GM13977 (cell line): ENCODE data around the gene PRAC2.

Source experiments
- DNase-seq: peaks from one replicate; pipeline ENCODE4 v3.0.0; 2012; ENCODE audit warnings: low spot score
- in situ Hi-C: fragments of 300-500 bp; cut with MboI; formaldehyde crosslinking; loops from one replicate; pipeline ENCODE4 v1.12.0; 2022; ENCODE audit warnings: low sequenced_read_pairs, low pct_unique_long_range_greater_than_20kb, mixed read lengths, inconsistent platforms; ENCODE audit not compliant: unreplicated experiment
- TF ChIP-seq, protein P1 (sequence below): IDR thresholded peaks from 2 replicates; pipeline ENCODE4 v1.5.1; 2012; ENCODE audit warnings: mild to moderate bottlenecking, control low read depth; ENCODE audit not compliant: insufficient read depth; ENCODE audit errors: extremely low read depth, missing control alignments

The PRAC2 gene

DNA sequence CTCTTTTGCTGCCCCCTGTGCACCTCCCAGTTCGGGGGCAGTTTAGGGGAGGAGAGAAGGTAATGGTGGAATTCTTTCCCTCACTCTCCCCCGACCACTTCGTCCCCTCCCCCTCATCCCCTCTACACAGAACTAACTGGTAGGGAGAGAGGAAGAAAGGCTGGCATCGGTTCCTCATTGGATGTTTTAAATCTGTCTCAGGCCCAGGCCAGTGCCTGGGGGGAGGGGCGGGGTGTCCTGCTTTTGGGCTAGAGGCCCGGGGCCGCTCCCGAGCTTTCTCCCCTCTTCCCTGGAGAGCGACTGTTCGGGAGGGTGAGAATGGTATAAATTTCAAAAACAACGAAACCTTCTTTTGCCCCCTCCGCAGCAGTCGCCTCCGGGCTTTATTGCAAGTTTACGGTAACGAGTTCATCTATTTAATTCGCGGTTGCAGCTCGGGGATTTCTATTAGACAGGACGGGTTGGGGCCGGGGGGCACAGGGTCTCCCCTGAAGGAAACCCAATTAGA is at the start of gene PRAC2:
Gene PRAC2, plus strand, starts transcription at position 271 of the 508 bp plus-strand sequence. CDS start 1,226 bp downstream, outside the sequence.
- TF ChIP-seq, protein P1, sequence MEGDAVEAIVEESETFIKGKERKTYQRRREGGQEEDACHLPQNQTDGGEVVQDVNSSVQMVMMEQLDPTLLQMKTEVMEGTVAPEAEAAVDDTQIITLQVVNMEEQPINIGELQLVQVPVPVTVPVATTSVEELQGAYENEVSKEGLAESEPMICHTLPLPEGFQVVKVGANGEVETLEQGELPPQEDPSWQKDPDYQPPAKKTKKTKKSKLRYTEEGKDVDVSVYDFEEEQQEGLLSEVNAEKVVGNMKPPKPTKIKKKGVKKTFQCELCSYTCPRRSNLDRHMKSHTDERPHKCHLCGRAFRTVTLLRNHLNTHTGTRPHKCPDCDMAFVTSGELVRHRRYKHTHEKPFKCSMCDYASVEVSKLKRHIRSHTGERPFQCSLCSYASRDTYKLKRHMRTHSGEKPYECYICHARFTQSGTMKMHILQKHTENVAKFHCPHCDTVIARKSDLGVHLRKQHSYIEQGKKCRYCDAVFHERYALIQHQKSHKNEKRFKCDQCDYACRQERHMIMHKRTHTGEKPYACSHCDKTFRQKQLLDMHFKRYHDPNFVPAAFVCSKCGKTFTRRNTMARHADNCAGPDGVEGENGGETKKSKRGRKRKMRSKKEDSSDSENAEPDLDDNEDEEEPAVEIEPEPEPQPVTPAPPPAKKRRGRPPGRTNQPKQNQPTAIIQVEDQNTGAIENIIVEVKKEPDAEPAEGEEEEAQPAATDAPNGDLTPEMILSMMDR, result no peak
- in situ Hi-C loops, result loop anchor here (10.0 kb wide), 1 partner anchor 108 kb away; the partner anchor contains the start of genes HOXB7 and HOXB8
- no peak for DNase-seq

- DNase-seq, result no peak
- in situ Hi-C loops, result loop anchor here (25.0 kb wide), 1 partner anchor 210 kb away; the partner anchor contains the start of gene ATP5MC1
- TF ChIP-seq, protein P1, result no peak
Observed at GRCh38 chr17:48676963-48677558, 45.9 kb upstream of the PRAC2 start.

GRCh38 chr17:48678141-48678971 is 44.6 kb upstream of the PRAC2 start:
- in situ Hi-C loops, result loop anchor here (25.0 kb wide), 1 partner anchor 209 kb away; the partner anchor contains the start of gene ATP5MC1
- peak; percentile 86 for DNase-seq
- TF ChIP-seq, protein P1, result peak; percentile 96

DNA sequence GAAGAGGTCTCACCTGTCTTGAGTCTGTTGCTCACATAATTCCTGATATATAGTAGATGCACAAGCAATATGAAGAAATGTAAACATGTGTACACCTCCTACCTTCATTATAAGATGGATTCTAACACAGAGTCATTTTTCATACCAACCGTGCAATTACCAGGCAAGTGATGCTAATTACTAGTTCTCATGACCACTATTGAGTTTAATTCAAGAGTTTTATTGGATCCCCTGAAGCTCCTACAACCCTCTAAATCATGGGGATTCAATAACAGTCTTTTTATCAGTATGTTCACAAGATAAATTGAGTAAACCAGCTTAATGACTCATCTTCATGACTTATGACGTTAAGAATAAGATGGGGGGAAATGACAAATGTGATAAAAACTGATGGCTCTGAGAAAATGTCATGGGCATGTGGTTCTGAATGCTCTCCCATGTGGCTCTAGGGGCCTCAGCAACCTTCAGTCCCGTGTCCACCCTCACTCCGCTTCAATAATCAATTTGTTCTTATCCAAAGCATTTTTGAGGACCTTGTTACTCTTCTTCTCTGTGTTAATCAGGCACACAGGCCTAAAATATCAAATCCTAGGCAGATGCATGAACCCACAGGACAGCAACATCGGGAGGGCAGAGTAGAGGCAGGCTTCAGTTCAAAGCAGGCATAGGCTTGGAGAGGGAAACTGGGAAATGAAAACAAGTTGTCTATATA is 43.4 kb upstream of the PRAC2 start:
- in situ Hi-C loops, result loop anchor here (25.0 kb wide), 1 partner anchor 208 kb away; the partner anchor contains the start of gene ATP5MC1
- DNase-seq, result no peak
- TF ChIP-seq, protein P1, result no peak

DNA sequence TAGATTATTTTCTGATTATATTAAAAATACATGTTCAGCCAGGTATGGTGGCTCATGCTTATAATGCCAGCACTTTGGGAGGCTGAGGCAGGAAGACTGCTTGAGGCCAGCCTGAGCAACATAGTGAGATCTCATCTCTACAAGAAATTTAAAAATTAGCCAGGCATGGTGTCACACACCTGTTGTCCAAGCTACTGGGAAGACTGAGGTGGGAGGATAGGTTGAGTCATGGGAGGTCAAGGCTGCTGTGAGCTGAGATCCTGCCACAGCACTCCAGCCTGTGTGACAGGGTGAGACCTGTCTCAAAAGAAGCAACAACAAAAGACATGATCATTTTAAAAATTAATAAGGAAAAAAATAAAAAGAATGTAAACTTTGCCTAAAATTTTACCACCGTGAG is 41.4 kb upstream of the PRAC2 start:
- in situ Hi-C loops, result loop anchor here (25.0 kb wide), 1 partner anchor 206 kb away; the partner anchor contains the start of gene ATP5MC1
- TF ChIP-seq, protein P1, result no peak
- no peak for DNase-seq

- in situ Hi-C loops, result loop anchor here (25.0 kb wide), 1 partner anchor 197 kb away; the partner anchor contains the start of gene ATP5MC1
- DNase-seq, result no peak
- TF ChIP-seq, protein P1, result no peak
Observed at GRCh38 chr17:48690655-48691054, 32.3 kb upstream of the PRAC2 start.
